ENCODE data around the gene QSOX2.

DNA sequence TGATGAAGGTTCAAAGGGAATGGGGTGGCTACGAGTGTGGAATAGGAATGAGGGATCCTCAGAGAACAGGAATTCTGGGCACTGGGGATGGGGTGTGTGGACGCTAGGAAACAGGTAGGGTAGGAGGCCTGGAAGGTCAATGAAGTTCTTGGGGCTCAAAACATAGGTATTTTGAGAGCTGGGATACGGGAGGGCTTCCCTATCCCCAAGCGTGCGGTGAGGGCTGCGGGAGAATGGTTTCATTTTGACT, 718 bp downstream of the QSOX2 start:
- TF ChIP-seq, protein P1, sequence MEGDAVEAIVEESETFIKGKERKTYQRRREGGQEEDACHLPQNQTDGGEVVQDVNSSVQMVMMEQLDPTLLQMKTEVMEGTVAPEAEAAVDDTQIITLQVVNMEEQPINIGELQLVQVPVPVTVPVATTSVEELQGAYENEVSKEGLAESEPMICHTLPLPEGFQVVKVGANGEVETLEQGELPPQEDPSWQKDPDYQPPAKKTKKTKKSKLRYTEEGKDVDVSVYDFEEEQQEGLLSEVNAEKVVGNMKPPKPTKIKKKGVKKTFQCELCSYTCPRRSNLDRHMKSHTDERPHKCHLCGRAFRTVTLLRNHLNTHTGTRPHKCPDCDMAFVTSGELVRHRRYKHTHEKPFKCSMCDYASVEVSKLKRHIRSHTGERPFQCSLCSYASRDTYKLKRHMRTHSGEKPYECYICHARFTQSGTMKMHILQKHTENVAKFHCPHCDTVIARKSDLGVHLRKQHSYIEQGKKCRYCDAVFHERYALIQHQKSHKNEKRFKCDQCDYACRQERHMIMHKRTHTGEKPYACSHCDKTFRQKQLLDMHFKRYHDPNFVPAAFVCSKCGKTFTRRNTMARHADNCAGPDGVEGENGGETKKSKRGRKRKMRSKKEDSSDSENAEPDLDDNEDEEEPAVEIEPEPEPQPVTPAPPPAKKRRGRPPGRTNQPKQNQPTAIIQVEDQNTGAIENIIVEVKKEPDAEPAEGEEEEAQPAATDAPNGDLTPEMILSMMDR (IDR thresholded peaks at IDR 0.05): no peak
- TF ChIP-seq POLR2A (IDR thresholded peaks at IDR 0.05): no peak
- TF ChIP-seq POLR2AphosphoS5 (IDR thresholded peaks at IDR 0.05): no peak
- no peak for TF ChIP-seq EP300 (IDR thresholded peaks at IDR 0.05)
